Kidney epithelial cell (primary cell): ENCODE measurements around the gene COL19A1. TPM values are rescaled to one million over a fixed set of nuclear protein-coding genes. Genes with fewer than 3 reads are reported as not detected.

Experiments
- DNase-seq: peaks from one replicate; pipeline ENCODE4 v3.0.0-alpha.2; 2010; ENCODE audit warnings: low read depth
- H3K27me3 ChIP-seq: 2 replicates; pipeline ENCODE4 v1.6.0; 2011; ENCODE audit warnings: low read length; ENCODE audit not compliant: control insufficient read depth, insufficient read depth
- H3K36me3 ChIP-seq: 2 replicates; pipeline ENCODE4 v1.5.1; 2011; ENCODE audit warnings: low read length; ENCODE audit not compliant: control insufficient read depth, insufficient read depth
- H3K4me3 ChIP-seq: 2 replicates; pipeline ENCODE4 v1.5.1; 2011; ENCODE audit warnings: low read depth, mild to moderate bottlenecking, control low read depth, low read length
- total RNA-seq: library from RNA; depleted of rRNA; stranded (reverse); fragments of >200 nt; gene quantifications from 2 replicates; pipeline ENCODE4 v1.2.3, GENCODE V29; 2015
- TF ChIP-seq, protein P1 (sequence below): IDR thresholded peaks from 2 replicates; pipeline ENCODE4 v1.5.1; 2011; ENCODE audit warnings: mild to moderate bottlenecking, moderate library complexity, low read length, control low read depth, inconsistent platforms; ENCODE audit not compliant: insufficient read depth, poor library complexity, severe bottlenecking

Gene COL19A1
- total RNA-seq, 1 donor from 2014 or later, result not detected

- TF ChIP-seq, protein P1, sequence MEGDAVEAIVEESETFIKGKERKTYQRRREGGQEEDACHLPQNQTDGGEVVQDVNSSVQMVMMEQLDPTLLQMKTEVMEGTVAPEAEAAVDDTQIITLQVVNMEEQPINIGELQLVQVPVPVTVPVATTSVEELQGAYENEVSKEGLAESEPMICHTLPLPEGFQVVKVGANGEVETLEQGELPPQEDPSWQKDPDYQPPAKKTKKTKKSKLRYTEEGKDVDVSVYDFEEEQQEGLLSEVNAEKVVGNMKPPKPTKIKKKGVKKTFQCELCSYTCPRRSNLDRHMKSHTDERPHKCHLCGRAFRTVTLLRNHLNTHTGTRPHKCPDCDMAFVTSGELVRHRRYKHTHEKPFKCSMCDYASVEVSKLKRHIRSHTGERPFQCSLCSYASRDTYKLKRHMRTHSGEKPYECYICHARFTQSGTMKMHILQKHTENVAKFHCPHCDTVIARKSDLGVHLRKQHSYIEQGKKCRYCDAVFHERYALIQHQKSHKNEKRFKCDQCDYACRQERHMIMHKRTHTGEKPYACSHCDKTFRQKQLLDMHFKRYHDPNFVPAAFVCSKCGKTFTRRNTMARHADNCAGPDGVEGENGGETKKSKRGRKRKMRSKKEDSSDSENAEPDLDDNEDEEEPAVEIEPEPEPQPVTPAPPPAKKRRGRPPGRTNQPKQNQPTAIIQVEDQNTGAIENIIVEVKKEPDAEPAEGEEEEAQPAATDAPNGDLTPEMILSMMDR, result no peak
- DNase-seq, result no peak
Observed at GRCh38 chr6:70133246-70133645, 266.9 kb downstream of the COL19A1 start.

DNA sequence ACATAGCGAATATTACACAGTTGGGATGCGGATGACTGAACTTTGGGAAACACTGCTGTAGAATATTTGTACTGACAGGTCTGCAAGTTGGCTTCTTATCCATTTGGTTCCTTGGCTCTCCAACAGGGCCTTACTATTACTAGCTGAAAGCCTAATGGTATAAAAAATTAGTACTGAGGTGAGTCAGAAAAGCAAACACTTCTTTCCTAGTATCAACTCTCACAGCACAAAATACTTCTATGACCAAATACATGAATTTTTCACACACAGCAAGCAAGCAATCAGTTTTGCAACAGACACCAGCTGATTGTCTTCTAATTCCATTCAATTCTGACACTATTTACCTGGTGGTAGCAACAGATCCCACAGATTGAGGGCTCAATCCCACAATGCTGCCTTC is 268.2 kb downstream of the COL19A1 start:
- H3K27me3 ChIP-seq, result no peaks in the 10 kb centered on the region
- no peak overlapping the region for H3K4me3 ChIP-seq
- DNase-seq, result no peak
- TF ChIP-seq, protein P1, result no peak
- H3K36me3 ChIP-seq, result no peaks in the 10 kb centered on the region

More at GRCh38 chr6:70133246-70133645, 266.9 kb downstream of the COL19A1 start:
- Histone ChIP-seq H3K27me3 (no peaks in the 10 kb centered on the region), H3K4me3 (no peak overlapping the region), H3K36me3 (no peaks in the 10 kb centered on the region)

GRCh38 chr6:70135219-70136160 is 269.1 kb downstream of the COL19A1 start:
- Histone ChIP-seq H3K4me3 (no peak overlapping the region), H3K36me3 (no peaks in the 10 kb centered on the region), H3K27me3 (no peaks in the 10 kb centered on the region)
- no peak for DNase-seq
- TF ChIP-seq, protein P1, result no peak

- no peak for DNase-seq
- TF ChIP-seq, protein P1, result no peak
- H3K36me3 ChIP-seq, result no peaks in the 10 kb centered on the region
- H3K4me3 ChIP-seq, result no peak overlapping the region
- no peaks in the 10 kb centered on the region for H3K27me3 ChIP-seq
Observed at GRCh38 chr6:70136996-70137395, 270.6 kb downstream of the COL19A1 start.

GRCh38 chr6:70140496-70140895 is 274.1 kb downstream of the COL19A1 start:
- no peaks in the 10 kb centered on the region for H3K27me3 ChIP-seq
- TF ChIP-seq, protein P1, result no peak
- H3K4me3 ChIP-seq, result no peak overlapping the region
- DNase-seq, result no peak
- H3K36me3 ChIP-seq, result no peaks in the 10 kb centered on the region
